GM12875 (cell line): Measurements from ENCODE around the gene OR13J1.

Source experiments
- H3K4me3 ChIP-seq: one replicate; pipeline ENCODE4 v1.5.1; 2011; ENCODE audit warnings: low read depth, low read length, control low read depth
- TF ChIP-seq, protein P1 (sequence below): IDR thresholded peaks from 2 replicates; pipeline ENCODE4 v1.5.1; 2011; ENCODE audit warnings: low read depth, mild to moderate bottlenecking, control low read depth, inconsistent platforms, low read length, moderate library complexity, borderline replicate concordance; ENCODE audit not compliant: insufficient read depth

OR13J1 gene

DNA sequence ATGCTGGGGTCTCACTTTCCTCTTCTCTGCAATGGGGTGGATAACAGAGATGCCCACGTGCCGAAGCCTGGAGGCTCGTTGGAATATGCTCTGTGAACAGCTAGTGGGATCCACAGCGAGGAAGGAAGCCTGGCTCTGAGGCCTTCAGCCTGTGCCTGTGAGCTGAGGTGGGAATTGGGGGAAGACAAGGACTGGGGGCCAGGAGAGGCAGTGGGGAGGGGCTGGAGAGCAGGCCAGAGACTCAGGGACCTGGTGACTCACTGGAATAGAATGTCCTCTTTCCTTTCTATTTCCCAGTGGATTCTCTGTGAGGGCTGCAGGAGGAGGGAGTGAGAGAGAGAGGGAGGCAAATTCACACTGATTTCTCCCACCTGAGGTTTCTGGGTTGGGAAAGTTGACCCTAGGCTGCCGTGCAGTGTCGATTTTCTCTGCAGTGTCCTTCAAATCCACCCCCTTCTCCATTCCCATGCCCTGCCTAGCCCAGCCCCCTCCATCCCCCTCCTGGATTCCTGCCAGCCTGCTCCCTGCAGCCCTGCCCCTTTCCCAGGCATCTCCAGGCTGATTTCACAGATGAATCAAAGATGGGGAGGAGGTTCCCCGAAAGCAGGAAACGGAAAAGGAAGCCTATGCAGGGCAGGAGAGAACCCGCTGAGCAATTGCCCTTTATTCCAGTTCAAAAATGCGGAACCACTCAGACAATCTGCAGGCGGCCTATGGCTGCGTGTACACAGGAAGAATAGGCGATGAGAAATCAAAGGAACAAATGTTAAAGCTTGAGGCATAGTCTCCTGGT lies 37.7 kb upstream of the OR13J1 start:
- TF ChIP-seq, protein P1, sequence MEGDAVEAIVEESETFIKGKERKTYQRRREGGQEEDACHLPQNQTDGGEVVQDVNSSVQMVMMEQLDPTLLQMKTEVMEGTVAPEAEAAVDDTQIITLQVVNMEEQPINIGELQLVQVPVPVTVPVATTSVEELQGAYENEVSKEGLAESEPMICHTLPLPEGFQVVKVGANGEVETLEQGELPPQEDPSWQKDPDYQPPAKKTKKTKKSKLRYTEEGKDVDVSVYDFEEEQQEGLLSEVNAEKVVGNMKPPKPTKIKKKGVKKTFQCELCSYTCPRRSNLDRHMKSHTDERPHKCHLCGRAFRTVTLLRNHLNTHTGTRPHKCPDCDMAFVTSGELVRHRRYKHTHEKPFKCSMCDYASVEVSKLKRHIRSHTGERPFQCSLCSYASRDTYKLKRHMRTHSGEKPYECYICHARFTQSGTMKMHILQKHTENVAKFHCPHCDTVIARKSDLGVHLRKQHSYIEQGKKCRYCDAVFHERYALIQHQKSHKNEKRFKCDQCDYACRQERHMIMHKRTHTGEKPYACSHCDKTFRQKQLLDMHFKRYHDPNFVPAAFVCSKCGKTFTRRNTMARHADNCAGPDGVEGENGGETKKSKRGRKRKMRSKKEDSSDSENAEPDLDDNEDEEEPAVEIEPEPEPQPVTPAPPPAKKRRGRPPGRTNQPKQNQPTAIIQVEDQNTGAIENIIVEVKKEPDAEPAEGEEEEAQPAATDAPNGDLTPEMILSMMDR, result no peak
- H3K4me3 ChIP-seq, result no peak overlapping the region

DNA sequence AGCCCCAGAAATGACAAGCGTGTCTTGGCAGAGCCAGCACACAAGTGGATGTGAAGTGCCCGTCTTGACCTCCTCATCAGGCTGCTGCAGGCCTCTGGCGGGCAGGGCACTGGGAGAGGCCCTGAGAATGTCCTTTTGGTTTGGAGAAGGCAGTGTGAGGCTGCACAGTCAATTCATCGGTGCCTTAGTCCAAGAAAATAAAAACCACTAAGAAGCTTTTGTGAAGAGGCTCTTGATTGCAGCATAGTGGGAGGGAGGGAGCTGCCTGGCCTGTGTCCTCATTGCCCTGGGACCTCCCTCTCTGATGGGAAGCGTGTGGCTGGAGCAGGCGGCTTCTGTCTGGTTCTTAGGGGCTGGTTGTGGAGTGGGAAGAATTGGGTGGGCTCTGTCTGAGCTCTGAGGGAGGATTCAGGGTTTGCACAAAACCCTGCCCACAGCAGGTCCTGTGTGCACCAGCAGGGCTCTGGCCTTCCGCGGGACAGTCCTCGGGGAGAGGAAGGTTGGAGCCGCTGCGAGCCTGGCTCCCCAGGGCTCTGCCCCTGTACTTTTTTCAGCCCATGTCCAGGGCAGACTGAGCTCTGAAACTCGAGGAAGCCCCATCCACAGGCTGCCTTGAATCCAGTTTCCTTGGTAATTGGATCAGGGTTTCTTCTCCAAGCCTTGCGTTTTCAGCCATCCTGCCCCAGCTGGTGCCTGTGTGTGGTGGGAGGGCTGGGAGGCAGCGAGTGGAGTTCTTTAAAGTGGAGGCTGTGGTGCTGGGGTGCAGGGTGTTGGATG lies 36.9 kb upstream of the OR13J1 start:
- TF ChIP-seq, protein P1, result no peak
- no peak overlapping the region for H3K4me3 ChIP-seq

DNA sequence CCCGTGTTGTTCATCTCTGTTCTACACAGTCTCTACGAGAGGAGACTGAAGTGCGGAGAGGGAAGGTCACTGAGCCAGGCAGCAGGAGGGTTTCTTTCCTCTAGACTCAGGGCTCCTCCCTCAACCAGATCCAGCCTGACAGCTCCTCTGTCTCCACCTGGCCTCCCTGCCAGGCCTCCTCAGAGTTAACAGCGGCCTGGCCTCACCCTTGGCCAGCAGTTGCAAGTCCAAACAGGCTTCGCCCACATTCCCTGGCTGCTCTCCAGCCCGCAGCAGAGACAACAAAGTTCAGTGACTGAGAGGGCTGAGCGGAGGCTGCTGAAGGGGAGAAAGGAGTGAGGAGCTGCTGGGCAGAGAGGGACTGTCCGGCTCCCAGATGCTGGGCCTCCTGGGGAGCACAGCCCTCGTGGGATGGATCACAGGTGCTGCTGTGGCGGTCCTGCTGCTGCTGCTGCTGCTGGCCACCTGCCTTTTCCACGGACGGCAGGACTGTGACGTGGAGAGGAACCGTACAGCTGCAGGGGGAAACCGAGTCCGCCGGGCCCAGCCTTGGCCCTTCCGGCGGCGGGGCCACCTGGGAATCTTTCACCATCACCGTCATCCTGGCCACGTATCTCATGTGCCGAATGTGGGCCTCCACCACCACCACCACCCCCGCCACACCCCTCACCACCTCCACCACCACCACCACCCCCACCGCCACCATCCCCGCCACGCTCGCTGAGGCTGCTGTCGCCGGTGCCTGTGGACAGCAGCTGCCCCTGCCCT lies 35.9 kb upstream of the OR13J1 start, which contains the start of gene HRCT1:
HRCT1 (plus strand) TSS at position 291 of the 768 bp plus-strand sequence; CDS start at position 377, 86 bp downstream.
- no peak within 1 kb of the TSS for H3K4me3 ChIP-seq
- TF ChIP-seq, protein P1, result no peak

DNA sequence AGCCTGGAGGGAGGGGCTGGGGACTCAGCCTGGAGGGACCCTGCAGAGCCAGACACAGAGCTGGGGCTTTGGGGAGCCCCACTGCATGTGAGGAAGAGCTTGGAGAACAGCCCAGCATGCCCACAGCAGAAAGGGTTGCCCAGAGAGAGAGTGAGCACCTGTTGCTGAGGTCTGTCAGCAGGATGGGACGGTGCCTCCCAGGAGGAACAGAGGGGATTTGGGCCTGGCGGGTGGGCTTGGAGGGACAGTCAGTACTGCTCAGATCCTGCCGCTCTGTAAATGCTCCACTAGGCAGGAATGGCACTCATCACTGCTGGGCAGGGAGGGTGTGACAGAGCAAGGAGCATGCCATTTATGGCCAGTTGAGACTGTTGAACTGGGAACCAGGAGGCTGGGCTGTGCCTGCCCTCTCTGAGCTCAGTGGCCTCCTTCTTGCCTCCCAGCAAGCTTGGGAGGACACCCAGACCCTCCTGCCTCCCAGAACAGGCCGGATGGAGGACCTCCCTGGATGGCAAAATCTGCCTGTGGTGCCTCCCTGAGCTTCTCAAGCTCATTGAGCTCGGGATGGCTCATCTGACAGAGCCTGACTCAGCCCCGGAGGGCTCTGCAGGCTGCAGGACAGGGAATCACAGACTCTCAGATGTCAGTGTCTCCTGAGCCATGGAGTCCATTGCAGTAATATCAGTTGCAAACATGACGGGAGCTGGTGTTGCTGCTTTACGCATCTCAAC lies 35.0 kb upstream of the OR13J1 start:
- H3K4me3 ChIP-seq, result no peak overlapping the region
- TF ChIP-seq, protein P1, result no peak

DNA sequence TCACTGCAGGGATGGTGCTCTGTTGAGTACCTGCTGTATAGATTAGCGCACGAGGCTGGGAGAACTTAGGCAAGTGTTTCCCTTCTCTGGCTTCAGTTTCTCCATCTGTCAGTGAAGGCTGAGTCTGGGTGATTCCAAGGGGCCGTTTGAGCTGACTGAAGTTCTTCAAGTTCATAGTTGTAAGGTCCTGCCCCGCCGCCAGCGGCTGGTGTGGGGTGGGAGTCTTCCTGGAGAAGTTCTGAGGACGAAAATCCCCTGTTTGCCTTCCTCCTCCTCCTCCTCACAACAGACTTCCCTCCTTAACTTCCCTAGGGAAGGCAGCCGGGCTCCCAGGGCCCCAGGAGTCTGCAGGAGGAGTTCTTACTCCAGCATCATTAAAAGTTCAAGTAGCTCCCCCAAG lies 34.1 kb upstream of the OR13J1 start:
- TF ChIP-seq, protein P1, result no peak
- H3K4me3 ChIP-seq, result no peak overlapping the region

DNA sequence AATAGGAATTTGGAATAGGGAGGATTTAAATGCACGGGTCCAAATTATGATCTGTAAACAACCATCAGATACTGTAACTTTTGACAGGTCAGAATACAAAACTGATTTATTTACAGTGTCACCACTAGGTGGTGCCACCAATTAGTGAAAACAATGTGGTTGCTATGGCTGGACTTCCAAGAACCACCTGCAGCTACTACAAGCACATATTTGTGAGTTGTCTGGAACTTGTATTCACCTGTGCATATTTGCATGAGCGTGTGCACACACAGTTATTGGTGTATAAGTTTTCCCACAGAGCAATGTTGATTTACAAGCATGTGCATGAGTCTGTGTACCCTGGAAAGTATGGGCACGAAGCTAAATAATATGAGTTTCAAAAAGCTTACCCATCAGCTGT lies 32.8 kb upstream of the OR13J1 start:
- no peak overlapping the region for H3K4me3 ChIP-seq
- TF ChIP-seq, protein P1, result peak; percentile 51; the same call in 1 of the 2 replicates
